NCI-H748 (cell line): ENCODE measurements around the gene KCTD19.

Experiments used
- DNase-seq: peaks from one replicate; lab custom pipeline; 2025; ENCODE audit not compliant: unreplicated experiment; lab: John Stamatoyannopoulos, UW

Gene KCTD19

DNA sequence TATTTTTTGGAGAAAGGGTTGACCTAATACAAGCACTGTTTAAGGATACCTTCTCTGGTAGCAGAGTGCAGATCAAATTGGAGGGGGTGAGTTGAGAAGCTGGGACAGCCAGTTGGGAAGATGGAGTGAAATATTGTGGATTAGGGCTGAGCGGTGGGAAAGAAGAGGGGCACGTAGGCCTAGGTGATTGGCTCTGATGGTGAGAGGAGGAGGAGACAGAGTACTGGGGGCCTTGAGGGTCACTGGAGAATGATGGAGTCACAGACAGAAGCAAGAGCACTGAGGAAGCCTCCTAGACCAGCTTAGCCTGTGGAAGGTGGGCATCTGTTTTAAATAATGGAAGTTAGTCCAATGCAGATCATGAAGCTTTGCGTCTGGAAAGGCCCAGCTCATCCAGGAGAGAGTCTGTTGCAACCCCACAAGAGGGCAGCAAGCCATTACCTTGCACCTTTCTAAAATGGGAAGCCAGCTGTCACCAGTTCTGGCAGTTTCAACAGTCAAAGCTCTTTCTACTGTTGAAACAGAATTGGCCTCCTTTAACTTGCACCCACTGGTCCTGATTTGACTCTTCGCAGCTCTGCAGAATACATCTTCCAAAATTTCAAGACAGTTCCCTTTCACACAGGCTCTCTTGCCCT is 66.0 kb downstream of the KCTD19 start:
- peak; percentile 30 for DNase-seq

DNA sequence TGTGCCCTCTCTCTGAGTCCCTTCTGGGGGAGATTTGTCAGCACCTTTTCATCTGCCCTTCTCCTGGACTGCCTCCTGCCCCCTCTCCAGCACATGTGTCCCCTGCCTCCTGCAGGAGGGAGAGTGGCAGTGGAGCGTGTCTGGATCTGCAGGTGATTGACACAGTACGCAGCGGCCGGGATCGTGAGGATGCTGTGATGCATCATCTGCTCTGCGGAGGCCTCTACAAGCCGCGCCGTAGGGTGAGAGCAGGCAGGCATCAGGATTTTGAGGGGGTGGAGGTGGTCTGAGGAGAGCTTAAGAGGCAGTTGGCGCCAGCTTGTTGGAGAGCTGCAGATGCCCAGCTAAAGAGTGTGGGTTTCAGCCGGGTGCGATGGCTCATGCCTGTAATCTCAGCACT is 66.8 kb downstream of the KCTD19 start:
- DNase-seq: no peak

DNA sequence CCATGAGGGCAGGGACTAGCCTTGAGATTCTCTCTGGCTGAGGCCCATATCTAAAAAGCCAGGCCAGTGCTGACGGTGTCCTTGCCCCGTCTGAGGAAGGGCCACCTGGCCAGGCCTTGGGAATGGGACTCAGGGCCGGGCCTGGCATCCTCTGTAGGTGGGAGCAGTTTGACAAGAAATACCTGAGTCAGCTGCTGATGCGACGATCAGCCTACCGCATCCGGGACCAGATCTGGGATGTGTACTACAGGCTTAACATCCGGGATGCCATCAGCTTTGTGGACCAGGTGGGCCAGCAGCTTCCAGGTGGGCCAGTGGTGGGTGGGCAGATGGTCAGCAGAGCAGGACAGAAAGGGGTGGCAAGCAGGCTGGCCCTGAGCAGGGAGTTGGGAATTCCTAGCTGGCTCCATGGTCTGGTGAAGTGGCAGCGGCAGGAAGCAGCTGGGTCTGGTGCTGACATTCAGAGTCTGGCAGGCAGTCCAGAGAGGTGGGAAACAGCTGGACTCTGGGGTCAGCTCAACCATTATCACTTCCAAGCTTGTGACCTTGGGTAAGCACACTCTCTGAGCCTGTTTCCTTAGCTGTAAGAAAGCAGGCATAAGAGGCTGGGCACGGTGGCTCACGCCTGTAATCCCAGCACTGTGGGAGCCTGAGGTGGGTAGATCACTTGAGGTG is 68.2 kb downstream of the KCTD19 start:
- DNase-seq: no peak

DNA sequence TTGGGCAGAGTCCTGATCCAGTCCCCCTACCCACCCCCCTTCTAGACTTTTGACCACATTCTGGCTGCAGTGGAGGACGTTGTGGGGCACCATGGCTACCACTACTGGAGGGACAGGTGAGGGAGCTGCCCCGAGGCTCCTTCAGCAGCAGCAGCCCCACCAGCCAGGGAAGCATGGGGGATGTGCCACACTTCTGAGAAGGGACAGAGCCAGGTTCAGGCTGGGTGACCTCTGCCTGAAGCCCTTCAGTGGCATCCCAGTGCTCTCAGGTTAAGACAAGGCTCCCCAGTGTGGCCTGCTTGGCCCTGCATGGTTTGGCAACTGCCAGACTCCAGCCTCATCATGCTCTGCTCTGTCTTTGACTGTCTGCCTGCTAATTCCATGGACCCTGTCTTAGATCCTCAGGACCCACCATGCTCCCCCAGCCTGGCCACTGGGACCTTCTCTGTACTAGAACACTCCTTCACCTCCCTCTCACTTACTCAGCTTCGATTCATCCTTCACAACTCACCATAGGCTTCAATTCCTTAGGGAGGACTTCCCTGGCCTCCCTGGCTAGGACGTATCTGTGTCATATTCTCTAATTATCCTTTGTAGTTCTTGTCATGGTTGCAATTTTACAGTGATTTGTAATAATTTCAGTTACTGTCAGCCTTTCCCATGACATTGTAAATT is 68.9 kb downstream of the KCTD19 start:
- no peak for DNase-seq

DNA sequence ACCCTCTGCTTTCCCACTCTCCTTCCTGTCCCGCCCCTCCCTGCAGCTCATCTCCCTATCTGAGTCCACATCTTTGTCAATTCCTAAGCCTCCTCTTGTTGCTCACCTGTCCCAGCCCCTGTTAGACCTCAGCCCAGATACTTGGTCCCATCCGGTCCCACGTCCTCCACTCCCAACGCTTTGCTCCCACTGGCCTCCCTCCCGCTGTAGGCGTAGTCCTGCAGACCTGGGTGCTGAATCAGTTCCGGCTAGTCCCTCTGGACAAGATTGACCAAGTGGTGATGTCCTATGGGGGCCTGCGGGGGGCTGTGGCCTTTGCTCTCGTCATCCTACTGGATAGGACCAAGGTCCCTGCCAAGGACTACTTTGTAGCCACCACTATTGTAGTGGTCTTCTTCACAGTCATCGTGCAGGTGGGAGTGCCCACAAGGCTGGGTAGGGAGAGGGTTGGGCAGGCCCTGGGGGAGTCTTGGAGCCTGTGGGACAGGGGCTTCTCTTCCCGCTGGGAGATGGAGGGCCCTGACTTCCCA is 69.8 kb downstream of the KCTD19 start:
- DNase-seq: no peak

DNA sequence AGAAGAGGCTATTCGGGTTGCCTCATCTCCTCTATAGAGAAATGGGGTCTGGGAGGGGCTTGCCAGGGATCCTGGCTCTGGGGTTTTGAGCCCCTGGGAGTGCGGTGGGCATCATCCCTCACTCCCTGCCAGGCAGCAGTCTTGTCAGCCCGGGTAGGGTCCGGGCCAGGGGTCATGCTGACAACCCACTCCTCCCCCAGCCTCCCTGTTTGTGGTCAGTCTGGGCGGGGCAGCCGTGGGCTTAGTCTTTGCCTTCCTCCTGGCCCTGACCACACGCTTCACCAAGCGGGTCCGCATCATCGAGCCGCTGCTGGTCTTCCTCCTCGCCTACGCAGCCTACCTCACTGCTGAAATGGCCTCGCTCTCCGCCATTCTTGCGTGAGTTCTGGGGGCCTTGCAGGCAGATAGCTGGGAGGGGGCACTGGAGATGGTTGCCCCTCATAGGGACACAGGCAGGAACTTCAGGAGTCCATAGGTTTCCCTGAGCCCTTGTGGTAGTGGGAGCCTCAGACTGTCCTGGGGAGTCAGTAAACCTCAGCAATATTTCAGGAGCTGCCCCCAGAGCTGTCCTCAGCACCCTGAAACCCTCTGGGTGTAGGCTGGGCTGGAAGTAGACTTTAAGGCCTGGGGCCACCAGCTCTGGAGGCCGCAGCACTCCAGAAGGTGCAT is 70.9 kb downstream of the KCTD19 start:
- no peak for DNase-seq

DNA sequence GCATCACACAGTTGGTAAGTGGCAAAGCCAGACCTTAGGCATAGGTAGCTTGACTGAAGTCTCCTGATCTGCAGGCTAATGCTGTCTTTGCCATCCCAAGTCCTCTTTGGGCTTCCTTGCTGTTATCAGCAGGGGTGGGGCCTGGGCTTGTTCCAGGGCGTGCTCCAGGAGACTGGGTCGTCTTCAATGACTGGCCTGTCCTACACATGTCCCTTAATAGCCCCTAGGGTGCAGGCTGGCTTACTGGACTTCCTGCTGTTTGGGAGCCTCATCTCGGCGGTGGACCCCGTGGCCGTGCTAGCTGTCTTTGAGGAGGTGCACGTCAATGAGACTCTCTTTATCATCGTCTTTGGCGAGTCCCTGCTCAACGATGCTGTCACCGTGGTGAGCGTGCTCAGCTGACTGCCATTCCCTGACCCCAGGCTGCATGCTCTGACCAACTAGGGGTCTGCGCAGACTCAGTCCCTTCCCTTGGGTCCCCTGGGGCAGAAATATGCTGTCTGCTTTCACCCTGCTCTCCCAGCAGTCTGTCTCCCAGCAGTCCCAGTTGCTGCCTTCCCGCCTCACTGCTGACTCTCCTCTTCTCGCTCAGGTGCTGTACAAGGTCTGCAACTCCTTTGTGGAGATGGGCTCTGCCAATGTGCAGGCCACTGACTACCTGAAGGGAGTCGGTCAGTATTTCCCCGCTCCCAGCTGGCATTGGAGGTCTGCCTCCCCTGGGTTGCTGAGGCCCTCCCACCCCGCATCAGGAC is 71.6 kb downstream of the KCTD19 start:
- no peak for DNase-seq

DNA sequence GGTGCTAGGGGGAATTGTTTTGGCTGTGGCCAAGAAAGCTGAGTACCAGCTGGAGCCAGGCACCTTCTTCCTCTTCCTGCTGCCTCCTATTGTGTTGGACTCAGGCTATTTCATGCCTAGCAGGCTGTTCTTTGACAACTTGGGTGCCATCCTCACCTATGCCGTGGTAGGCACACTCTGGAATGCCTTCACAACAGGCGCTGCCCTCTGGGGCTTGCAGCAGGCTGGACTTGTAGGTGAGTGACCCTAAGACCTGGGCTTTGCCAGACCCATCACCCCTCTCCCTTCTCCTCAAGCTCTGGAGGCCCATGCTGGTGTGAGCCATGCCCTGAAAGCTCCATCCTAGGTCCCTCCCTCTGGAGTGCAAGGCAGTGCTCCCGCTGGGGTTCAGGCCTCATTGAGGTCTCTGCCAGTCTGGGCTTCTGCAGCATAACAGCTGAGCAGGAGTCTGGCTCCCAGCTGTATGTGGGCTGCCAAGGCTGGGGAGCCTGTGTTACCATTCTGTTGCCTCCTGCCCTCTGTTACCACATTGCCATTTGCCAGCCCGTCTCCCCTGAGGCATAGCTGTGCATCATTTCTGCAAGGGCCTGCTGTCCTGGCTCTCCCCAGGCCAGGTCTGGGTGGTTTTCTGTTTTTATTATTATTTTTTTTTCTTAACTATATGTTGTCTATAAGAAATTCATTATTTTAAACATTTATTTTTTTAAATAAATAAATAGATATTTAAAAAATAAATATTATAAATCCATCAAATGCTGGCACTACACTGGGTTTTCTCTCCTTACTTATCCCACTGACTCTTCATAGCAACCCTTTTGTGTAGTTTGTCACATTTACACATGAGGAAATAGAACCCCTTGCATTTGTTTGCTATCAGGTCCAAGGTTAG is 73.7 kb downstream of the KCTD19 start:
- DNase-seq: no peak

DNA sequence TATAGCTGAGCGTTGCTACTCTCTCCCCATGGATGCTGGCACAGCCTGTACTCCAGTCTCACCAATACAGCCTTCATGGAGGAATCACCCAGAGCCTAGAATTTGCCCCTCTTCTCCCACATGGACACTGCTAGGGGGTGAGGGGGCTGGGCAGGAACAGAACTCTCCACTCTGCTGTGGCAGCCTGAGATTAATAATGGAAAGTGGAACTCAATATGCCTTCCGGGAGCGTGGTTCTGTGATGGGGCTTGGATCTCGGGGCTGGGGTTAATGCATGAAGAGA is 76.6 kb downstream of the KCTD19 start:
- DNase-seq: no peak

DNA sequence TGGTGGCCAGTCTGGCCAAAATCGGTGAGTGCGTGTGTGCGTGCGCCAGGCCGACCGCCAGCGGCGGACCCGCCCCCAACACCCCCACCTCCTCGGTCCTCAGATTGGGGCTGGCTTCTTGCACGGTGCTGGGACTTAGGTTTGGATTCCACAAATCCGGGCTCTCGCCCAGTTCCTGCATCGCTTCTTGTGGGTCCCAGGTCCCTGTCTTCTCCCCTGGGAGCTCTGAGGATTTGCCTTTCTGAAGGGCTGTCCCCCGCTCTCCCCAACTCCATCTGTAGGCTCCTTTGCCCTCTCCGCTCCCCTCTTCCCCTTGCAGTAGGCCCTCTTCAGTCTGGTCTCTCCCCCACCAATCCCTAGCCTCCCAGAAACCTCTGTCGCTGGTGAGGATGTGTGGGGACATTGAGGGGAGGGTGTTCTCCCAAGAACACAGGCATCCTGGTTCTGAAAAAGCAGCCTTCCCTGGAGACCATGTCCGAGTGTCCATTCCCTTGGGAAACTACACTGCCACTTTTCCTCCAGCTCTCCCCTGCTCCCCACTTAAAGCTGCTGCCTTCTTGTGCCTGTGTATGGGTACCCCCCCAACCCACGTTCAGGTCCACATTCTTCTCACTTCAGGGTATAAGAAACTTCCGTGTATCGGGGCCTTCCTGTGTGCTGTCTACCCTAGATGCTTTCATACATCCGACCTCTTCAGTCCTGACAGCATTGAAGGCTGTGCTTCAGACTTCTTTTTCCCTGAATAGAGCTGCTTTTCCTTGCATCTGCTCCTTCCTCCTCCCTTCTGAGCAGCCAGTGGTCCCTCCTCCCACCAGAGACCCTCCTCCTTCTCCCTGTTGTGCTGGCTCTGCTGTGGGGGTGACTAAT is 77.1 kb downstream of the KCTD19 start:
- no peak for DNase-seq

DNA sequence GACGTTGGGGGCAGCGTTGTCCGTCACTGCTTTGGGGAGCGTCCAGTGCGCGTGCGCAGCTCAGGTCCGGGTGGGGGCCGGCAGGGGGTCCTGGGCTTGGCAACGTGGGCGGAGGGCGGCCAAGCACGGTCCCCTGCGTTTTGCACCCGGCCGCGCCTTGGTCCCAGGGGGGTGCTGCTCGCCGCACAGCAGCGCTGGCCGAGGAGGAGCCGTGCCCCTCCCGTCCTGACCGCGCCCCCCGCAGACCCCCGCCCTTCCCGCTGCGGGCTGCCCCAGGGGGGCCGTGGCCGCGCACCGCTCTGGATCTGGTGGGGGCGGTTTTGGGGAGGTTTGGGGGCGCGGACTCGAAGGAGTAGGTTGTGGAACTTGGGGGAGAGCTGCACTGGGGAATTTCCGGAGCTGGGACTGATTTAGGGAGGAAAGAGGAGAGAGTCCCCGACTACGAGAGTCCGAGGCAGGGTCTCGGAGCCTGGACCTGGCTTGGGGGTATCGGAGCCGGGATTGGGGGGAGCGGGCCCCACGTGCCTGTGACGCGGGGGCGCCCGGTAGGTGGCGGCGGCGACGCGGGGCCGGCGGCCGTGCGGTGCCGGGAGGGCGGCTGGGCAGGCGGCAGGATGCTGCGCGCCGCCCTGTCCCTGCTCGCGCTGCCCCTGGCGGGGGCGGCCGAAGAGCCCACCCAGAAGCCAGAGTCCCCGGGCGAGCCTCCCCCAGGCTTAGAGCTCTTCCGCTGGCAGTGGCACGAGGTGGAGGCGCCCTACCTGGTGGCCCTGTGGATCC is 78.0 kb downstream of the KCTD19 start, which contains the start of gene SLC9A5:
Gene SLC9A5 (plus strand): TSS at position 579 of the 777 bp plus-strand sequence. CDS start 36 bp downstream, at position 615.
- peak; percentile 27 for DNase-seq

DNA sequence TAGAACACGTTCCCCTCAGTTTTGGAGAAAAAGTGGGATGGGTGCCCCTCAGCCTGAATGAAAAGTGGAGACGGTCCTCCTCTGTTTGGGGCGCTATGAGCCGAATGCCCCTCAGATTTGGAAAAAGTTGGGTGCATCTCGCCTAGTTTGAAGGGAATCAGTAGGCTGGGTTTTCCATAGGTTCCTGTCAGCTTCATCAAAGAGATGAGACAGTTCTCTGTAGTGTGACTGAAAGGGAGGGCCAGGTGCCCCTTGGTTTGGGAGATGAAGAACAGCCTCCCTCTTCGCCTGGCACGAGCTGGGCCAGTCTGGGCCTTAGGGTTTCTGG is 78.5 kb downstream of the KCTD19 start:
- no peak for DNase-seq

DNA sequence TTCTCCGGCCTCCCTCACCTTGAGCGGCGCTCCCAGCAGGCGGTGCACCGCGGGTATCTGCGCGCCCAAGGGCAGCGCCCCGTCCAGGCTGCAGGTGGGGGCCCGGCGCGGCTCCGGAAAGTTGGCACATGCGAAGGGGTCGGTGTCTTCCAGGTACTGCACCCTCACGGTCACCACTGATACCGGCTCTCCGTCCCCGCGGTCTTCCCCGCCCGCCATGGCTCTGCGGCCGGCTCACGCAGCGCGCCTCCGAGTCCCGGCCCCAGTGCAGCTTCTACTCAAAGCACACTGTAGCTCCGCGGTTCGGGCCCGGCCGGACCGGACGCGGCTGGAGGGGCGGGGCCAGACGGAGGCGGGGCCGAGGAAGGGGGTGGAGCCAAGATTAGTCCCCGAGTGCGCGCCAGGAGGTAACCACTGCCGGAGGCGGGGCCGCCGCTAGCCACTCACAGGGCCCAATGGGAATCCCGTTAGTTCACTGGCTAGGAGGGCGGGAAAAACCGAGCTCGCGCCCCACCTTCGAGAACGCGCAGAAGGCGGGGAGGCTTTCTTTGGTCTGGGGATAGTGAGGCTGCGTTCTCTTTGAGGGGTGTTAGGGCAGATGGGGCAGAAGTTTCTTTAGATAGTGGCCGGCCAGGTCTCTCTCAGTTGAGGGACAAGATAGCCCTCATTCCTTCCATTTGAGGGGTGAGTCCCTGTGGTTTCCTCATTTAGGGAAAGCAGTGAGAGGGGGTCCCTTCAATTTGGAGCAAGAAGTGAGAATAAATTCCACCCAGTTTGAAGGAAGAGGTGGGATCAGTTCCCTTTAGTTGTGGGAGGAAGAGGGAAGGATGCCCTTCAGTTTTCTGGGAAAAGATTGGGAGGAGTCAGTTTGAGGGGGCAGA is 79.1 kb downstream of the KCTD19 start, which contains the start of gene FHOD1:
Gene FHOD1 (minus strand): TSS at position 290 of the 881 bp plus-strand sequence. CDS start 71 bp downstream, at position 219.
- DNase-seq: peak; percentile 89

DNA sequence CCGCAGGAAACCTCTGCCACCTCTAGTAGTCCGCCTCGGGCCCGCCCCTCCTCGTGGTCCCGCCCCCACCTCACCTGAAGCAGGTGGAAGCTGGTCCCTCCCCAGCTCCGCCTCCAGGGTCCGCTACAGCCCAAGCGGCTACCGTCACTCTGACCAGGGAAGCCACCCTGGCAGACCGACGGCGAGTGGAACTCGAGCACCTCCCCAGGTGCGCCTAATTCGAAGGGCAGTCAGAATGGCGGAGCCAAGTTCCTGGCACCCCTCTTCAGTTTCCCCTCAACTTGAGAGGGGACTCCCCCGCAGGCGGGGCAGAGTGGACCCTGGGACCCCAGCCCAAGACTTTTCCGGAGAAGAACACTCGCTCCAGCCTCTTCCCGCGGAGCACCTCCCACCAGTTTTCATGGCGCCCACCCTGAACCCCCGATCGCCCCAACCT is 79.8 kb downstream of the KCTD19 start:
- peak; percentile 88 for DNase-seq

DNA sequence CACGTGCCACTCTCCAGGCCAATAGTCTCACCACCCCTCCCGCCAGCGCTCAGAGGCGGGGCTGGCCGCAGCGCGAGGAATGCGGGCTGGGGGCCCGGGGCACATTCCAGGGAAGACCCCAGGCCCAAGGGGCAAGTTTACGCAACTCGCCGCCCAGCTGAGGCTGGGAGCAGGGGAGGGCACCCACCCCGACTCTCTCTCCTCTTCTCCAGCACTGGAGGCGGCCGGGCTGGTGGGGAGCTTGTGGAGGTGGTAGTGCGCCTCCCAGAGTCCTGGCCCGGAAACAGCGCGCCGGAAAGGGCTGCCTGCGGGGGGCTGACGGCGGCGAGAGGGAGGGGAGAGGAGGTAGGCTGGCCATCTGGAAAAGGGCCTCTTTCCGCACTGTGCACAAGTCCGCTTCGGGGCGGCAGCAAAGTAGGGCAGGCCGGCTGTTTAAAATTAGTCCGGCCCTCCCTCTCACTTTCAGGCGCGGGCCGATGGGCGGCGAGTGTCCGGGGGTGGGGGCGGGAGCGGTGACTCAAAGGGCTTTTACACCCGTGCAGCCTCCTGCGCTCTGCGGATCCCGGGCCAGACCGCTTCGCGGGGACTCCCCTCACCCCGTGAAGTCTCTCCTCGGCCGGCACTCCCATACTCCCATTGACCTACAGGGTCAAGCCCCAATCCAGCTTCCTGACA is 80.3 kb downstream of the KCTD19 start:
- peak; percentile 71 for DNase-seq

DNA sequence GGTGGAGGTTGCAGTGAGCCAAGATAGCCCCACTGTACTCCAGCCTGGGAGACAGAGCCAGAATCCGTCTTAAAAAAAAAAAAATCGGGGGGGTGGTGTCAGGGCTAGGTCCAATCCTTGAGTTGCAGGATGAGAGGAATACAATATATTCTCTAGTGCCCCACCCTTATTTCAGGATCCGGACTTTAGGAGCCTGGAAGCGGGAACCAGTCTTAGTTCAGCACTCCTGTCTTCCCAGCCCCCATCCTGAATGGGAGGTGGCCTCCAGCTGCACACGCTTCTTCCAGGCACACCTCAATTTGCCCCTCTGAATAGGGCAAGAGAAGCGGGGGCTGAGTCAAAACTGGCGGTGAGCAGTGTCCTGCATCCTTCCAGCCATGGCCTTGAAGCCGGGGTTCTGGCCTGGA is 80.9 kb downstream of the KCTD19 start:
- DNase-seq: no peak

DNA sequence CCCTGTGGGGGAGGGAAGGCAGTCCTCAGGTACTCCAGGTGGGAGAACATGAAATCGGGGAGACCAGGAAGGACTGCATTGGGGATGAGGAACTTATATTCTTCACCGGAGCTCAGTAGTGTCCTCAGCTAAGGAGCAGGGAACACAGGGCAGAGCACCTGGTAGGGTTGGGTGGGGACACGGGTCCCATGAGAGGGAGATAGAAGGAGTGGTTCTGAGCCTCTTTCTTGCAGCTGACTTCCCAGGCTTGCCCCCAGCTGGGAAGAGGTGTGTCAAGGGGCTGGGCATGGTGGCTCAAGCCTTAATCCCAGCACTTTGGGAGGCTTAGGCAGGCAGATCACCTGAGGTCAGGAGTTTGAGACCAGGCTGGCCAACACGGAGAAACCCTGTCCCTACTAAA is 81.4 kb downstream of the KCTD19 start:
- no peak for DNase-seq
